22Rv1 (cell line): Measurements from ENCODE around the gene PDGFC.

ENCODE experiments used
- H3K27ac ChIP-seq: fragments of 450-650 bp; 2 replicates; pipeline ENCODE4 v1.5.1; 2017
- CTCF ChIP-seq: fragments of 450-650 bp; IDR thresholded peaks from 2 replicates; pipeline ENCODE4 v1.5.1; 2017; ENCODE audit warnings: mild to moderate bottlenecking
- ZFX ChIP-seq: fragments of 450-650 bp; IDR thresholded peaks from 2 replicates; pipeline ENCODE4 v1.6.1; 2017; ENCODE audit warnings: antibody characterized with exemption, borderline replicate concordance

PDGFC gene

DNA sequence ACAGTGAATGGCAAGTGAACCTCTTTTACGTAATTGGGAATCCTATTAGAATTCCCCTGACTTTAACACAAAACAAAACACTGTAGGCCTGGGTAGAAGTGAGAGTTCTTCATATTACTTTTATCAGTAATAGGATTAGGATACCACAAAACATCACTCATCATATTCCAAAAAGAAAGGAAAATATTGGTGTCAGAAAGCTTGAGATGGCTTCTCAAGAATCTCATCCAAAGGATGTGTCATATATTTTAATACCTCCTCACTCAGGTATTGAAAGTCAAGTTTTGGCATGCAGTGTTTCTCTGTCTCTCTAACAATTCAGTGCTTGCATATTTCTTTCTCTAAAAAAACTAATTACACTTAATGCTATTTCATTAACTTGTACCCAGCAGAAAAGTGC is 173.2 kb downstream of the PDGFC start:
- TF ChIP-seq CTCF: no peak
- TF ChIP-seq ZFX: no peak
- H3K27ac ChIP-seq: no peak overlapping the region

DNA sequence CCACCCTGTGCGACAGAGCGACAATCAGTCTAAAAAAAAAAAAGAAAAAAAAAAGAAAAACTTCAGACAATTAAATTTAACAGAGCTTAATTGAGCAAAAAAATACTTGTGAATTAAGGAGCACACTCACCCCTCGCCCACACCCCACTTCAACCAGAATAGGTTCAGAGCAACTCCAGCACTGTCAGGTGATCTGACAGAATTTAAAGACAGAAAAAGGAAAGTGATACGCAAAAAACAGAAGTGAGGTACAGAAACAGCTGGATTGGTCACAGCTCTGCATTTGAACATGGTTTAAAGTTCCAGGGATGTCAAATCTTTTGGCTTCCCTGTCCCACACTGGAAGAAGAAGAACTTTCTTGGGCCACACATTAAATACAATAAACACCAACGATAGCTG is 174.4 kb downstream of the PDGFC start:
- H3K27ac ChIP-seq: no peak overlapping the region
- TF ChIP-seq CTCF (no peak), ZFX (no peak)

DNA sequence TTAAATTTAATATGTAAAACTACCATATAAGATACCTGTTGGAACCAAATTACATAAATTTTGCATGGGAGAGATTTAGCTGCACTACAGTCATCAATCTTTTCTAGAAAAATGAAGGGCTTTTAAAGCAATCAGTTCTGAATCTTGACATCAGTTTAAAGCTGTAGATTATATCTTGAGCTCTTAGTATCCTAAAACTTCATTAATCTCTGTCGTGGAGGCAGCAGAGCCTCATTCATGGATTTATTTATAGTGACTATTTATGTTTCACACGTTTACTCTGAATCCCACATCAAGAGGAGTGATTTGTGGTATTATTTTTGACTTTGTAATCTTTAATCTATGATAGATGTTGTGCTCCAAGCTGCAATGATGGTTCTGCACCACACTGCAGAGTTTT is 175.9 kb downstream of the PDGFC start:
- no peak overlapping the region for H3K27ac ChIP-seq
- TF ChIP-seq CTCF (no peak), ZFX (no peak)

DNA sequence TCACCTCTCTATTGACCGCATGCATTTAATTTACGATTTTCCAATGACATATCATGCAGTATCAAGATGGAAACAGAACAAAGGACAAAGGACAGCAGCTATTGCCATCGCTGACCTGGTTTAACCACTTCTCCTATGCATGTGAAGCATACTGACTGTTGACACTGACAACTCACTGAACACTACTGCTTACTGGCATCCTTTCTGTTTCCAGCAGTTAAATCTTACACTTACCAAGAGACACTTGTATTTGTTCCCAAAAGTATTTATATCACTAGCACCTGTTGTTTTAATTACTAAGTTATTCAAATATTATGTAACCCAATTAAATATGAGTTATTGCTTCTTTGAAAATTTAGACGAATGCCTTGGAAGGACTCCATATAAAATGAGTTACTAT is 176.7 kb downstream of the PDGFC start:
- TF ChIP-seq ZFX (no peak), CTCF (no peak)
- no peak overlapping the region for H3K27ac ChIP-seq

GRCh38 chr4:156792462-156793085 is 179.0 kb downstream of the PDGFC start:
- H3K27ac ChIP-seq: no peak overlapping the region
- no peak for TF ChIP-seq CTCF
- no peak for TF ChIP-seq ZFX

DNA sequence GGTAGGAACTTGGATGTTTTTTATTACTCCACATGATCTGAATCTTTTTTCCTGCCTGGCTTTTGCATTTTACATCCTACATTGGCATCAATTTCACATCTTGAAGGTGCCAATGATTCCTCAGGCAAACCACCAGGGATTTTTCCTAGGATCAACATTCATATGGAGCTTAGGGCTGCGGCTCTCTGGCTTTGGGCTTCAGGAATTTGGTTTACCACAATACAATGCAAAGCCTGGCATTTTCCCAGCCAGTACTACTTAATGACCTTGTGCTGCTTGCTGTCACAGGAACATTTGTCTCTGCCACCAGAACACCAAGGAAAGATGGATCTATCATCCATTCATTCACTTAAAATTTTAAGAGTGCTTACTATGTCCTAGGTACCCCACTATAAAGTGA is 180.7 kb downstream of the PDGFC start:
- TF ChIP-seq ZFX (no peak), CTCF (no peak)
- no peak overlapping the region for H3K27ac ChIP-seq

DNA sequence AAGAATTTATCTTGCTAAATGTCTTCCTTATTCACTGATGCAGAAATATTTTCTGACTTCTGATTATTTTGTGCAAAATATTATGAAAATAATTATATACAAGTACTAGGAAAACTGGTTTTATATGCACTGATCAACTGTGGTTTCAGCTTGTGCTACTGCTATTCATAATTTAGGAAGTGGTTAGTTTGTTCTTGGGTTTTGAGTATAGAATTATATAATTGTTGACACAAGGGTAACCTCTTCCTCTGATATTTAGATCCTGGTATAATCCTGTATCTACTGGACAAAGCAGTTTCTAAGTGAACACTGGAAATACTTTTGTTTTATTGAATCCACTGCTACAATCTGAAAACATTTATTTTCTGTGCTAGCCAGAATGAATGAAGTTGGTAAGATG is 182.8 kb downstream of the PDGFC start:
- TF ChIP-seq ZFX: no peak
- no peak for TF ChIP-seq CTCF
- no peak overlapping the region for H3K27ac ChIP-seq
